ENCODE results near the gene KCNJ14. TPM values are rescaled to one million over a fixed set of nuclear protein-coding genes. Genes with fewer than 3 reads are reported as not detected.

The KCNJ14 gene
- total and polyA plus RNA-seq, 2 of the 8 experiments (the other 6 are each of a cell fraction or from before 2014, with no cell fraction given) = 0.45 to 0.89 TPM

GRCh38 chr19:48441360-48442050 is 13.9 kb upstream of the KCNJ14 start:
- Histone ChIP-seq H4K8ac (ENCODE audit: extremely low read depth, insufficient read depth, low read length) (no peak overlapping the region; the same call in 1 of the 2 replicates), H3K27ac (ENCODE audit: low read depth, low read length) (no peak overlapping the region), H3K4me1 (replicated peaks in 1 of 4; ENCODE audit: control insufficient read depth in 3 of 4, insufficient read depth in 4 of 4, low read length in 3 of 4) (peaks cover 0 to 5% (median 3%) of the 10 kb centered on the region in 4 experiments; a peak in 4 of 7 replicates), H2BK12ac (ENCODE audit: low read depth, low read length) (no peak overlapping the region), H3K9me3 (ENCODE audit: insufficient read depth in 2 of 2, low read depth in 1 of 2, low read length in 1 of 2) (no peaks in the 10 kb centered on the region), H3K36me3 (ENCODE audit: control insufficient read depth in 2 of 4, insufficient read depth in 4 of 4, low read length in 3 of 4) (no peaks in the 10 kb centered on the region; a peak in 2 of 8 replicates), H2BK120ac (replicated peaks; ENCODE audit: low read depth, low read length) (no peak overlapping the region), H4K5ac (ENCODE audit: insufficient read length, low read depth, low read length) (no peak overlapping the region), H3K4me2 (ENCODE audit: insufficient read depth in 1 of 2, low read depth in 2 of 2, low read length in 2 of 2) (no peak overlapping the region), H3K23ac (ENCODE audit: insufficient read length) (no peak overlapping the region), H2BK5ac (ENCODE audit: low read depth, low read length) (no peak overlapping the region), H3K4ac (replicated peaks; ENCODE audit: insufficient read length, low read depth, low read length) (no peak overlapping the region), H3K23me2 (ENCODE audit: low read depth, low read length) (peaks cover 8% of the 10 kb centered on the region), H3K27me3 (replicated peaks in 1 of 4; ENCODE audit: control insufficient read depth in 3 of 4, extremely low read depth in 1 of 4, insufficient read depth in 3 of 4, low read length in 3 of 4) (no peaks in the 10 kb centered on the region), H4K20me1 (replicated peaks in 1 of 2; ENCODE audit: control insufficient read depth in 1 of 2, insufficient read depth in 2 of 2, low read length in 2 of 2) (no peaks in the 10 kb centered on the region), H4K91ac (replicated peaks; ENCODE audit: insufficient read length, low read length) (no peak overlapping the region), H2AFZ (ENCODE audit: low read length) (no peak overlapping the region), H3K9ac (replicated peaks in 1 of 4; ENCODE audit: extremely low read depth in 1 of 4, low read depth in 3 of 4, low read length in 3 of 4) (no peak overlapping the region), H3K79me1 (ENCODE audit: low read depth, low read length) (no peaks in the 10 kb centered on the region; the same call in 1 of the 2 replicates), H2AK5ac (ENCODE audit: low read depth, low read length) (no peak overlapping the region), H3K56ac (replicated peaks; ENCODE audit: insufficient read length, low read depth, low read length) (no peak overlapping the region), H3K14ac (ENCODE audit: insufficient read length) (no peak overlapping the region), H2BK20ac (ENCODE audit: low read length) (no peak overlapping the region), H3K4me3 (ENCODE audit: extremely low read depth in 1 of 4, insufficient read depth in 2 of 4, low read depth in 3 of 4, low read length in 4 of 4) (no peak overlapping the region), H3K79me2 (ENCODE audit: control insufficient read depth in 1 of 2, insufficient read depth in 2 of 2, low read length in 2 of 2) (peaks cover 0 to 5% of the 10 kb centered on the region in 2 experiments; a peak in 2 of 4 replicates), H3K18ac (ENCODE audit: extremely low read depth, low read length) (no peak overlapping the region), H2BK15ac (ENCODE audit: low read length) (no peak overlapping the region)
- TF ChIP-seq NRF1 (IDR thresholded peaks at IDR 0.05; ENCODE audit: low read depth, low read length) = no peak
- TF ChIP-seq KDM1A (IDR thresholded peaks at IDR 0.05; ENCODE audit: borderline replicate concordance, low read length) = 0 out of 2 replicates have a peak, but pooled peaks have one; percentile 12
- CTCF ChIA-PET (ENCODE audit: partially characterized antibody) = interaction anchor here (0.5 to 2.6 kb wide), 2 partner anchors 50 to 66 kb away, joined by 6 to 8 read pairs; partner anchors contain the start of gene KDELR1
- no peak for FAIRE-seq
- WGBS, 2 experiments (ENCODE audit: extremely low coverage in 1 of 2, insufficient coverage in 1 of 2, insufficient read length in 1 of 2, insufficient replicate concordance in 2 of 2, low coverage in 1 of 2, low lambda C conversion rate in 2 of 2, missing lambda C conversion rate in 1 of 2) = 91% methylated on average over 20 of the region's 20 CpGs; no CpG with 5 or more reads in 1 of the 2 experiments
- POLR2A ChIA-PET (ENCODE audit: partially characterized antibody) = interaction anchor here (0.9 to 1.1 kb wide), 2 partner anchors 10 to 41 kb away, joined by 3 read pairs; no protein-coding TSS in a partner anchor
- no peak for DNase-seq (ENCODE audit: low read depth in 1 of 2, low spot score in 2 of 2)

Measured in H1 (cell line).